H1 (cell line): Measurements from ENCODE around the gene CFD.

Source experiments
- CHD2 ChIP-seq: IDR thresholded peaks from 2 replicates; pipeline ENCODE4 v1.6.1; 2012; ENCODE audit warnings: low read length, improper control_type of control experiment
- CTCF ChIP-seq, 3 experiments: IDR thresholded peaks; 1 replicate in 2 of 3; 2 replicates in 1 of 3; pipeline versions ENCODE4 v1.5.1 to v1.6.1; 2011; ENCODE audit warnings: low read length in 3 of 3, mild to moderate bottlenecking in 3 of 3, inconsistent platforms in 2 of 3, low read depth in 1 of 3, moderate library complexity in 1 of 3; ENCODE audit not compliant: insufficient read depth in 1 of 3; ENCODE audit errors: control extremely low read depth in 1 of 3
- HDAC2 ChIP-seq, 2 experiments: fragments of 300-600 bp in 1 of 2; sonication (generic) in 1 of 2; IDR thresholded peaks; 2 replicates each; pipeline ENCODE4 v1.6.1; 2011 to 2012; ENCODE audit warnings: low read depth in 2 of 2, low read length in 2 of 2, mild to moderate bottlenecking in 2 of 2, moderate library complexity in 2 of 2, borderline replicate concordance in 1 of 2, inconsistent platforms in 1 of 2
- POLR2AphosphoS5 ChIP-seq: IDR thresholded peaks from 2 replicates; pipeline ENCODE4 v1.6.1; 2011; ENCODE audit warnings: low read depth, low read length
- SIN3A ChIP-seq, 2 experiments: IDR thresholded peaks in 1 of 2; conservative IDR thresholded peaks in 1 of 2; 2 replicates each; pipeline ENCODE4 v1.6.1; 2011 to 2012; ENCODE audit warnings: low read length in 2 of 2, improper control_type of control experiment in 1 of 2, low read depth in 1 of 2, mild to moderate bottlenecking in 1 of 2

DNA sequence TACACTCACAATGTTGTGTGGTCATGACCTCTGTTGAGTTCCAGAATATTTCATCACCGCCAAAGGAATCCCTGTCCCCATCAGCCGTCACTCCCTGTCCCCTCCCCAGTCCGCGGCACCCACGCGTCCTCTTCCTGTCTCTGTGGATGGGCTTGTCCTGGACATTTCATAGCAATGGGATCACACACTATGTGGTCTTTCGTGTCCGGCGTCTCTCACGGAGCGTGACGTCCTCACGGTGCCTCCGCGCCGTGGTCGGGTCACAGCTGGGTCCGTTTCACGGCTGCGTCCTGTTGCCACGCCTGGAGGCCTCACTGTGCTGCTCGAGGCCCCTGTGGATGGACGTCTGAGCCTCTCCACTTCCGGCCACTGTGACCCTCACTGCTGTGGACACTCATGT is 25.2 kb upstream of the CFD start:
- TF ChIP-seq SIN3A (conservative IDR thresholded peaks at IDR 0.05 in 1 of 2, IDR thresholded peaks at IDR 0.05 in 1 of 2; ENCODE audit: low read depth in 1 of 2, low read length in 2 of 2), result no peak
- TF ChIP-seq POLR2AphosphoS5, result no peak
- TF ChIP-seq CHD2, result no peak
- no peak for TF ChIP-seq CTCF (IDR thresholded peaks at IDR 0.05; ENCODE audit: control extremely low read depth in 1 of 3, insufficient read depth in 1 of 3, low read depth in 1 of 3, low read length in 3 of 3)
- TF ChIP-seq HDAC2 (IDR thresholded peaks at IDR 0.05; ENCODE audit: borderline replicate concordance in 1 of 2, low read depth in 2 of 2, low read length in 2 of 2), result no peak
